CD14-positive monocyte (primary cell): Measurements from ENCODE around the gene AQP6. TPM values are rescaled to one million over a fixed set of nuclear protein-coding genes. Genes with fewer than 3 reads are reported as not detected.
A peak's percentile ranks its signal among the peaks of the same experiment; 100 is the strongest.

Source experiments
- DNase-seq, 3 donors: peaks; one replicate each; pipeline ENCODE4 v3.0.0-alpha.2; 2011 to 2022
- H2AFZ ChIP-seq: 2 replicates; pipeline ENCODE4 v1.6.0; 2012; ENCODE audit warnings: mild to moderate bottlenecking, low read depth, low read length, inconsistent platforms; ENCODE audit not compliant: insufficient read depth, poor library complexity, severe bottlenecking
- H3K27ac ChIP-seq, 2 donors: 1 replicate in 1 of 2; 2 replicates in 1 of 2; pipeline ENCODE4 v1.5.1; 2012 to 2013; ENCODE audit warnings: low read length in 2 of 2, control low read depth in 1 of 2, inconsistent platforms in 1 of 2, low read depth in 1 of 2, mild to moderate bottlenecking in 1 of 2
- H3K27me3 ChIP-seq, 2 donors: one replicate each; pipeline versions ENCODE4 v1.6.0 to v1.6.1; 2011 to 2013; ENCODE audit warnings: low read length in 2 of 2; ENCODE audit not compliant: control insufficient read depth in 2 of 2, insufficient read depth in 2 of 2
- H3K36me3 ChIP-seq, 2 donors: replicated peaks in 1 of 2; 1 replicate in 1 of 2; 2 replicates in 1 of 2; pipeline versions ENCODE4 v1.5.1 to v1.6.1; 2012 to 2013; ENCODE audit warnings: low read length in 2 of 2, control low read depth in 1 of 2, inconsistent platforms in 1 of 2, mild to moderate bottlenecking in 1 of 2; ENCODE audit not compliant: insufficient read depth in 2 of 2, control insufficient read depth in 1 of 2
- H3K4me1 ChIP-seq, 2 donors: 1 replicate in 1 of 2; 2 replicates in 1 of 2; pipeline versions ENCODE4 v1.5.1 to v1.6.1; 2012 to 2013; ENCODE audit warnings: low read length in 2 of 2, control low read depth in 1 of 2, inconsistent platforms in 1 of 2, mild to moderate bottlenecking in 1 of 2, moderate library complexity in 1 of 2; ENCODE audit not compliant: insufficient read depth in 2 of 2, control insufficient read depth in 1 of 2
- H3K4me2 ChIP-seq: replicated peaks from 2 replicates; pipeline ENCODE3; 2012; ENCODE audit warnings: low read length, moderate library complexity, mild to moderate bottlenecking; ENCODE audit not compliant: poor library complexity, severe bottlenecking; ENCODE audit errors: extremely low read depth
- H3K4me3 ChIP-seq, 3 experiments: fragments of 200-600 bp in 1 of 3; sonication (generic) in 1 of 3; replicated peaks in 1 of 3; 1 replicate in 2 of 3; 2 replicates in 1 of 3; pipeline ENCODE4 v1.5.1; 2011 to 2013; ENCODE audit warnings: low read length in 3 of 3, mild to moderate bottlenecking in 3 of 3, control low read depth in 2 of 3, low read depth in 2 of 3, inconsistent platforms in 1 of 3, moderate library complexity in 1 of 3
- H3K79me2 ChIP-seq: 2 replicates; pipeline ENCODE4 v1.6.0; 2012; ENCODE audit warnings: mild to moderate bottlenecking, control low read depth, inconsistent platforms, low read length, moderate library complexity; ENCODE audit not compliant: insufficient read depth
- H3K9ac ChIP-seq: 2 replicates; pipeline ENCODE4 v1.6.0; 2017; ENCODE audit warnings: low read length, mild to moderate bottlenecking; ENCODE audit not compliant: insufficient read depth, poor library complexity, severe bottlenecking
- H3K9me3 ChIP-seq, 2 donors: replicated peaks in 1 of 2; 1 replicate in 1 of 2; 2 replicates in 1 of 2; pipeline versions ENCODE4 v1.5.1 to v1.6.1; 2012 to 2013; ENCODE audit warnings: low read length in 2 of 2, control low read depth in 1 of 2; ENCODE audit not compliant: control insufficient read depth in 1 of 2, insufficient read depth in 1 of 2
- H4K20me1 ChIP-seq: 2 replicates; pipeline ENCODE4 v1.6.0; 2012; ENCODE audit warnings: mild to moderate bottlenecking, low read length, control low read depth, moderate library complexity; ENCODE audit not compliant: insufficient read depth
- H3K27ac Mint-ChIP-seq, 7 donors: one replicate each; pipeline ENCODE4 v1.8.0; 2020; ENCODE audit warnings: mild to moderate bottlenecking in 7 of 7, mixed read lengths in 7 of 7, moderate library complexity in 6 of 7, inconsistent platforms in 2 of 7
- H3K27me3 Mint-ChIP-seq, 3 donors: one replicate each; pipeline ENCODE4 v1.8.0; 2021 to 2022; ENCODE audit warnings: low read depth in 3 of 3, mild to moderate bottlenecking in 3 of 3, mixed read lengths in 3 of 3, moderate library complexity in 3 of 3, inconsistent platforms in 1 of 3
- H3K36me3 Mint-ChIP-seq, 2 donors: one replicate each; pipeline ENCODE4 v1.8.0; 2020; ENCODE audit warnings: mixed read lengths in 2 of 2, inconsistent platforms in 1 of 2, mild to moderate bottlenecking in 1 of 2
- H3K4me1 Mint-ChIP-seq: one replicate; pipeline ENCODE4 v1.8.0; 2020; ENCODE audit warnings: mild to moderate bottlenecking, mixed read lengths
- H3K4me3 Mint-ChIP-seq, 2 donors: one replicate each; pipeline ENCODE4 v1.8.0; 2020; ENCODE audit warnings: mild to moderate bottlenecking in 2 of 2, mixed read lengths in 2 of 2, moderate library complexity in 1 of 2
- H3K9me3 Mint-ChIP-seq, 7 donors: one replicate each; pipeline ENCODE4 v1.8.0; 2020 to 2022; ENCODE audit warnings: mixed read lengths in 7 of 7, mild to moderate bottlenecking in 6 of 7, moderate library complexity in 6 of 7, inconsistent platforms in 2 of 7
- CTCF ChIP-seq: fragments of 200-600 bp; IDR thresholded peaks from one replicate; pipeline ENCODE4 v1.8.0; 2022; ENCODE audit warnings: antibody characterized with exemption, mild to moderate bottlenecking
- WGBS: methylation state at CpG from one replicate; pipeline ENCODE4 v1.1.5; 2013; ENCODE audit warnings: missing lambda C conversion rate; ENCODE audit not compliant: insufficient coverage; 5-methylcytosine and 5-hydroxymethylcytosine counted together
- intact Hi-C, 2 donors: fragments of 100-400 bp; cut with micrococcal nuclease; formaldehyde crosslinking; loops; one replicate each; pipeline versions ENCODE4 v1.15.0 to v1.15.1; 2023
- polyA plus RNA-seq, 3 donors: library from polyadenylated mRNA; depleted of rRNA in 1 of 3; unstranded in 2 of 3; stranded (reverse) in 1 of 3; fragments of 300-500 nt in 2 of 3; fragments of >200 nt in 1 of 3; fragmentation: Illumina TruSeq in 2 of 3; gene quantifications; 1 replicate in 2 of 3; 2 replicates in 1 of 3; pipeline ENCODE4 v1.2.3, GENCODE V29; 2012 to 2021

AQP6 gene
- polyA plus RNA-seq, 3 donors = 0.04 TPM; not detected in 2

GRCh38 chr12:49945394-49946080, 27.2 kb upstream of the AQP6 start:
- peaks cover 50% of the 10 kb centered on the region for H3K4me1 Mint-ChIP-seq
- peak; percentile 89 for TF ChIP-seq CTCF
- H3K4me3 ChIP-seq = peak overlapping the region in 1 of 3 experiments; percentile 43

GRCh38 chr12:49946086-49946485, 26.7 kb upstream of the AQP6 start:
- H3K36me3 Mint-ChIP-seq = no peaks in the 10 kb centered on the region

More at GRCh38 chr12:49945394-49946080, 27.2 kb upstream of the AQP6 start:
- peaks cover 46 to 66% (median 55%) of the 10 kb centered on the region in 3 donors for H3K27me3 Mint-ChIP-seq
- peak overlapping the region; percentile 48 for H3K4me2 ChIP-seq
- H3K79me2 ChIP-seq = no peaks in the 10 kb centered on the region
- peaks cover 0 to 2% (median 0%) of the 10 kb centered on the region in 7 donors for H3K9me3 Mint-ChIP-seq
- peak overlapping the region in 5 of 7 donors; percentile 46 to 81 (median 47) for H3K27ac Mint-ChIP-seq
- H3K4me1 ChIP-seq = peaks cover 27 to 33% of the 10 kb centered on the region in 2 donors
- intact Hi-C loops = no loop called here
- peak overlapping the region; percentile 73 for H2AFZ ChIP-seq
- 8% methylated on average over 20 of the region's 28 CpGs for WGBS
- peaks cover 0 to 48% of the 10 kb centered on the region in 2 donors for H3K27me3 ChIP-seq
- no peak overlapping the region for H3K9ac ChIP-seq
- H3K9me3 ChIP-seq = no peaks in the 10 kb centered on the region
- H3K4me3 Mint-ChIP-seq = peak overlapping the region; percentile 54 to 92
- H3K27ac ChIP-seq = no peak overlapping the region
- no peaks in the 10 kb centered on the region for H3K36me3 Mint-ChIP-seq
- DNase-seq = peak; percentile 78 to 91 (median 78)
- no peaks in the 10 kb centered on the region for H3K36me3 ChIP-seq
- no peaks in the 10 kb centered on the region for H4K20me1 ChIP-seq

More at GRCh38 chr12:49946086-49946485, 26.7 kb upstream of the AQP6 start:
- H4K20me1 ChIP-seq = no peaks in the 10 kb centered on the region
- no peak overlapping the region for H3K4me2 ChIP-seq
- no peak for DNase-seq
- peaks cover 27 to 33% of the 10 kb centered on the region in 2 donors for H3K4me1 ChIP-seq
- no peak for TF ChIP-seq CTCF
- Mint-ChIP-seq H3K27me3 (peaks cover 49 to 70% (median 59%) of the 10 kb centered on the region in 3 donors), H3K9me3 (peaks cover 0 to 2% (median 0%) of the 10 kb centered on the region in 7 donors), H3K27ac (no peak overlapping the region), H3K4me1 (peaks cover 50% of the 10 kb centered on the region), H3K4me3 (peak overlapping the region in 1 of 2 donors; percentile 92)
- intact Hi-C loops = no loop called here
- no peak overlapping the region for H3K27ac ChIP-seq
- no peaks in the 10 kb centered on the region for H3K9me3 ChIP-seq
- no peak overlapping the region for H3K9ac ChIP-seq
- WGBS = 90% methylated on average over 9 of the region's 9 CpGs
- peak overlapping the region; percentile 73 for H2AFZ ChIP-seq
- no peaks in the 10 kb centered on the region for H3K36me3 ChIP-seq
- H3K27me3 ChIP-seq = peaks cover 0 to 54% of the 10 kb centered on the region in 2 donors
- no peak overlapping the region for H3K4me3 ChIP-seq
- no peaks in the 10 kb centered on the region for H3K79me2 ChIP-seq
